ENCODE data around the gene SORCS2. TPM values are rescaled to one million over a fixed set of nuclear protein-coding genes. Genes with fewer than 3 reads are reported as not detected.
A peak's percentile ranks its signal among the peaks of the same experiment; 100 is the strongest.

The SORCS2 gene
- total RNA-seq, 6 experiments from 2014 or later = 0.18 to 6.2 (median 3.1) TPM

GRCh38 chr4:7444314-7444713 is 252.0 kb downstream of the SORCS2 start:
- Histone ChIP-seq H3K9me3 (no peaks in the 10 kb centered on the region), H3K4me3 (no peak overlapping the region), H3K27ac (peak overlapping the region in 1 of 3 donors; percentile 58), H3K4me1 (peaks cover 0 to 9% (median 0%) of the 10 kb centered on the region in 4 donors), H3K36me3 (no peaks in the 10 kb centered on the region), H3K27me3 (no peaks in the 10 kb centered on the region)
- TF ChIP-seq CTCF (IDR thresholded peaks at IDR 0.05) (no peak), POLR2A (IDR thresholded peaks at IDR 0.05) (no peak)
- ATAC-seq (no peak), DNase-seq (no peak)
- intact Hi-C loops (cut with DNase I) = loop anchor here in 1 of 2 donors (10.0 kb wide), 1 partner anchor 250 kb away; the partner anchor contains the start of gene SORCS2
- WGBS (ENCODE audit: insufficient coverage, low coverage, low lambda C conversion rate, missing lambda C conversion rate) = 87% methylated on average over 3 of the region's 3 CpGs

DNA sequence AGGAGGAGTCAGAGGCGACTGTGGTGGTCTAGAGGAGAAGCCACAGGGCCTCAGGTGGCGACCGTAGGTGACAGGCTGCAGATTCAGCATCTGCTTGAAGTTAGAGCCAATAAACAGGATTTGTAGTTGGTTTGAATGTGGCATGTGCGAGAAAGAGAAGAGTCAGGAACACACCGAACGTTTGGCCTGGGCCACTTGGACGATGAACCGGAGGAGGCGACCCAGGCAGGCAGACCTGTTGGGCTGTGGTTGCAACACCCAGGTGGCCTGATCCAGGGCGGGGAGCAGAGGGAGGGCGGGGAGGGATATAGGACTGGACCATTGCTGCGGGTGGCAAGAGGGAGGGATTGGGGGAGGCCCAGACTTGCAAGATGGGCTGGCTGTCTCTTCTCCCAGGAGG is 252.4 kb downstream of the SORCS2 start:
- Histone ChIP-seq H3K27me3 (no peaks in the 10 kb centered on the region), H3K27ac (peak overlapping the region in 1 of 3 donors; percentile 58), H3K4me1 (peaks cover 0 to 9% (median 0%) of the 10 kb centered on the region in 4 donors), H3K9me3 (no peaks in the 10 kb centered on the region), H3K4me3 (no peak overlapping the region), H3K36me3 (no peaks in the 10 kb centered on the region)
- intact Hi-C loops (cut with DNase I) = loop anchor here in 1 of 2 donors (10.0 kb wide), 1 partner anchor 250 kb away; the partner anchor contains the start of gene SORCS2
- peak; percentile 43 to 91 (median 70) for DNase-seq
- TF ChIP-seq CTCF (IDR thresholded peaks at IDR 0.05) (no peak), POLR2A (IDR thresholded peaks at IDR 0.05) (no peak)
- ATAC-seq = peak; percentile 73 to 98 (median 84)
- WGBS (ENCODE audit: insufficient coverage, low coverage, low lambda C conversion rate, missing lambda C conversion rate) = 54% methylated on average over 10 of the region's 12 CpGs

DNA sequence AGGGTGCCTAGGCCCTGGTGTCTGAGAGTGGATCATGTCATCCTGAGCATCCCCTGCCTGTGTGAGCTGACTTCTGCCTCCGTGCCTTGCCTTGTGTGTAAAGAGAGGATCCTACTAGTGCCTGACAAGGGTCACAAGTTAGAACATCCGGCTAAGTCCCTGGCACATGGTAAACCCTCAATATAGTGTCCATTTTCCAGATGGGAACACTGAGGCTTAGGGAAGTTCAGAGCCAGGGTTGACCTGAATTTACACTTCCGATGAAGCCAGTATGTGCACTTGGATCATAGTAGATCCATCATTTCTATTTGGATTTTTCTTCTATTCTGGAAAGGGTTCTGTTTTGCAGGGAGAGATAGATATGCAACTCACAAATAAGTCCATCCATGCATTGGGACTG is 254.9 kb downstream of the SORCS2 start:
- WGBS (ENCODE audit: insufficient coverage, low coverage, low lambda C conversion rate, missing lambda C conversion rate) = 75% methylated on average over 2 of the region's 3 CpGs
- Histone ChIP-seq H3K36me3 (no peaks in the 10 kb centered on the region), H3K9me3 (no peaks in the 10 kb centered on the region), H3K27ac (no peak overlapping the region), H3K4me1 (peaks cover 0 to 9% (median 0%) of the 10 kb centered on the region in 4 donors), H3K4me3 (no peak overlapping the region), H3K27me3 (no peaks in the 10 kb centered on the region)
- no peak for TF ChIP-seq CTCF (IDR thresholded peaks at IDR 0.05)
- no peak for TF ChIP-seq POLR2A (IDR thresholded peaks at IDR 0.05)
- DNase-seq (no peak), ATAC-seq (no peak)
- intact Hi-C loops (cut with DNase I) = loop anchor here in 1 of 2 donors (10.0 kb wide), 1 partner anchor 252 kb away; the partner anchor contains the start of gene SORCS2

DNA sequence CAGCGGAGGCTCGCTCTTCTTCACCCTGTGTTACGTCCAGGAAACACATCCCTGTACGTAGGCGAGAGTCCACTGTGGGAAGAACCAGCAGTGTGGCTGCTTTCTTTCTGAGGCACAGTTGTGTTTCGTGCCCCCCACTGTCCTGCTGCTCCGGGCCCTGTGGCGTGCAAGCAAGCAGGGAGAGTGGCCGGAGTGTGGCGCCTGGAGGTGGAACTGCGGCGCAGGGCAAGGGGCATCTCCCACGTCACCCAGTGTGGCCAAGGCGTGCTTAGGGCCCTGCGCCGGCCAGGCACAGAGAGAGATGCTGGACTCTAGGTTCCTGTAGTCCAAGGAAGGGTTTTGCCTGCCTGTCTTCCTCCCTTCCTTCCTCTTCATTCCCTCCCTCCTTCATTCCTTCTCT is 255.7 kb downstream of the SORCS2 start:
- H3K4me3 ChIP-seq = no peak overlapping the region
- peaks cover 0 to 9% (median 0%) of the 10 kb centered on the region in 4 donors for H3K4me1 ChIP-seq
- H3K9me3 ChIP-seq = no peaks in the 10 kb centered on the region
- no peak for ATAC-seq
- H3K27ac ChIP-seq = no peak overlapping the region
- H3K36me3 ChIP-seq = no peaks in the 10 kb centered on the region
- H3K27me3 ChIP-seq = no peaks in the 10 kb centered on the region
- intact Hi-C loops (cut with DNase I) = loop anchor here in 1 of 2 donors (10.0 kb wide), 1 partner anchor 253 kb away; the partner anchor contains the start of gene SORCS2
- no peak for DNase-seq
- WGBS (ENCODE audit: insufficient coverage, low coverage, low lambda C conversion rate, missing lambda C conversion rate) = 37% methylated on average over 5 of the region's 16 CpGs
- TF ChIP-seq POLR2A (IDR thresholded peaks at IDR 0.05) (no peak), CTCF (IDR thresholded peaks at IDR 0.05) (no peak)

Data from right lobe of liver (tissue), 6 donors.